Stimulated activated CD4-positive, alpha-beta T cell treated with anti-CD3 and anti-CD28 coated beads, Interleukin-4, amount 100 ng/mL, for 48 hours (primary cell): ENCODE data around the gene SYNCRIP.
"Not testable (repeated sequence)": the region's sequence is repeated elsewhere in the genome, so short reads cannot be mapped to it uniquely, and the experiment has no call there.

Experiments
- DNase-seq, 2 donors: peaks; one replicate each; pipeline ENCODE4 v3.0.0-alpha.2; 2020; ENCODE audit warnings: low read depth in 2 of 2

Gene SYNCRIP

DNA sequence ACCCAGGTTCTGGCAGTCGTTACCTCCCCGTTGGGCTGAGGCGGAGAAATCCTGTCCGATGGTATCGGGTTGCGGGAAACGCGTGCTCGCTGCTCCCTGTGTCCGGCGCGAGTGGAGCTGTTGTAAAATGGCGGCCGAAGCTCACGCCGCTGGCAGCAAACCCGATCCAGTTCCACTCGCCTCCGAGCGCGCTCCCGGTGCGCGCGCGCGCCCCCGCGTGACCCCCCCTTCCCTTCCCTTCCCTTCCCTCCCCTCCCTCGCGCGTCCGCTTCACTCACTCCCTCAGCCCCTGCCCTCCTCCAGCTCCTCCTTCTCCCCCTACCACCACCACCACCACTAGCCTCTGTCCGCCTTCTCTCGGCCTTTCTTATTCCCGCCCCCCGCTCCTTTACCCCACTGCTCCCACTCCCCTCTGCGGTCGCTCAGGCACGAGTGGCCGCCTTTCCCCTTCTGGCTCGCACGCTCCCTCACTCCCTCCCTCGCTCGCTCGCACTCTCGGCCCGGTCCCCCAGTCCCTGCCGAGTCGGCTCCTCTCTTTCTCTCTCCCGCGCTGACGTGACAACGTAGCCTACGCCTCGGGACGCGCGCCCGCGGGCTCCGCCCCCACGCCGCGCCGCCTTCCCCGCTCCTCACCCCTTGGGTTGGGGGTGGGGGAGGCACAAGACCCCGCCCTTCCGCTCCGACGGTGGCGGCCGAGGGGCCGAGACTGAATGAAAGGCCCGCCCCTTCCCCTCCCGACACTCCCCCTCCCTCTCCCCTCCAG is at the start of gene SYNCRIP:
Gene SYNCRIP, minus strand, starts transcription at position 113 of the 763 bp plus-strand sequence. CDS start 1,447 bp downstream, outside the sequence.
- peak; percentile 96 to 97 for DNase-seq

DNA sequence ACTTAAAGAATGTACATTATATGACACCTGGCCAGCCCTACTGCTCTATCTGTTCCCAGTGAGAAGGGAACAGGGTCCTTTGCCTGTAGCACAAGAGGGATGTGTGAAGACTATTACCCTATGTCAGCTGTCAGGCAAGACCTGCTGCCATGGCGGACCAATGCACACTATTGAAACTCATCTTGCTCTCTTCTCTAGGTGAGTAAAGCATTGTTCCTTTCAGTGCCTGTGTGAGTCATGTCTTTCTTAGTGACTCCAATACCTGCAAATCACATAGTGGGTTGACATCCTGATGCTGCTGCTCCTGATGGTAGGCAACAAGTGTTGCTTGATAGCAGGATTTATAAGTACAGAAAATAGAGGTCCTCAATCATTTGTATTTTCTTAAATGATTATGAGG is 48.8 kb upstream of the SYNCRIP start:
- no peak for DNase-seq

GRCh38 chr6:85690071-85690470 is 47.4 kb upstream of the SYNCRIP start:
- no peak for DNase-seq

DNA sequence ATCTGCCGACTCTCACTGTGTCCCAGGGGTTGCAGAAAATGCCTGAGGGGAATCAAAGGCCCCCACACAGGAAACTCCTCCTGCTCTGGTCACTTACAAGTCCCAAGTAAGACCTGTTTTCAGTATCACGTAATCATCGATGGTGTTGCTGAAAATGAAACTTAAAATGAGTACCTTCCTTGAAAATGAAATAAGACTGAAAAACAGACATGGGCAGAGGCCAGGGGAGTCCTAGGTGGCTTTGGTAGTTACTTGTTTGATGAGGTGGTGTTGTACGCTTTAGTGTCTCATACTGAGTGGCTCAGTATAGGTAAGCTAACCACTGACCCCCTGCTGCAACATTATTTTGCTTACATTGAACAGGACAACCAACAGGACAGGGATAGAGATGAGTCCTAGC is 43.0 kb upstream of the SYNCRIP start:
- no peak for DNase-seq

GRCh38 chr6:85684809-85685171 is 42.1 kb upstream of the SYNCRIP start:
- DNase-seq, result no peak

DNA sequence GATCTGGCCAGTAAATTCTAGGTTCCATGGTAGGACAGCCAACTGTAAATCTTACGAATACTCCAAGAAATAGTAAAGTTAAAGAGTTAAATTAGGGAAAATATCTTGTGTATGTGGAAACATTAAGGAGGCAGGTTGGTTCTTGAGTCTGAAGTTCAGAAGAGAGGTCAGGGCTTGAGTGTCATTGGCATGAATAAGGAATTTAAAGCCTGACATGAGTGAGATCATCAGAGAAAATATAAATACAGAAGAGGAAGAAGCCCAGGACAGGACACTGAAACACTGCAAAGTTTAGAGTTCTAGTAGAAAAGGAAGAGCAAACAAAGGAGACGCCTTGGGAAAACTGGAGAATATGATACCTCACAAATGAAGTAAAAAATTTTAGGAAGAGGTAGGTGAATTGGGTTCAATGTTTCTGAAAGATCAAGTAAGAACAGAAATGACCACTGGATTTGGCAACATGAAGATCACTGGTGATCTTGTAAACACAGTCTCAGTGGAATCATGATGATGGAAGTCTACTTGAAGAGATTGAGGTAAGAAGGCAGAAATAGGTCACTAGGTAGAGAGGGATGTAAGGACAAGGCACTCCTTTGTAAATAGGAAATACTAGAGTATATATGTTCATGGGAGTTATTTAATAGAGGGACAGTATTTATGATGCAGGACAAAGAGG is 41.6 kb upstream of the SYNCRIP start:
- DNase-seq, result no peak

DNA sequence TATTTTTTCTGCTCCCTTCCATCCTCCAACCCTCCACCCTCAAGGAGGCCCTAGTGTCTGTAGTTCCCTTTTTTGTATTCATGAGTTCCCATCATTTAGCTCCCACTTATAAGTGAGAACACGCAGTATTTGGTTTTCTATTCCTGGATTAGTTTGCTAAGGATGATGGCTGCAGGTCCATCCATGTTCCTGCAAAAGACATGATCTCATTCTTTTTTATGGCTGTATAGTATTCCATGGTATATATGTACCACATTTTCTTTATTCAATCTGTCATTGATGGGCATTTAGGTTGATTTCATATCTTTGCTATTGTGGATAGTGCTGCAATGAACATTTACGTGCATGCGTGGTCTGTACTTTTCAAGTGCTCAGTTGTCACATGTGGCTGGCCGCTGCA is 39.2 kb upstream of the SYNCRIP start:
- DNase-seq, result not testable (repeated sequence)

DNA sequence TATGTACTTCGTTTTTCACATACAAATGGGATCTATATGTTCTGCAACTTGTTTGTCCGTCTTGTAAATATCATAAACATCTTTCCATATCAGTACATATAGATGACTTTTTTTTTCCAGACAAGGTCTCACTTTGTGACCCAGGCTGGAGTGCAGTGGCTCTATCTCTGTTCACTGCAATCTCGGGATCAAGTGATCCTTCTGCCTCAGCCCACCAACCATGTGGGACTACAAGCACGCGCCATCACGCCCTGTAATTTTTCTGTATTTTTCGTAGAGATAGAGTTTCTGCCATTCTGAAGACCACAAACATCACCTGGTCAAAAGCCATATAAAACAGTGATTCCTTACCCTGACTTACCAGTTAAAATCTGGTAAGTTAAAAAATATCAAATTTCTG is 37.7 kb upstream of the SYNCRIP start:
- no peak for DNase-seq

DNA sequence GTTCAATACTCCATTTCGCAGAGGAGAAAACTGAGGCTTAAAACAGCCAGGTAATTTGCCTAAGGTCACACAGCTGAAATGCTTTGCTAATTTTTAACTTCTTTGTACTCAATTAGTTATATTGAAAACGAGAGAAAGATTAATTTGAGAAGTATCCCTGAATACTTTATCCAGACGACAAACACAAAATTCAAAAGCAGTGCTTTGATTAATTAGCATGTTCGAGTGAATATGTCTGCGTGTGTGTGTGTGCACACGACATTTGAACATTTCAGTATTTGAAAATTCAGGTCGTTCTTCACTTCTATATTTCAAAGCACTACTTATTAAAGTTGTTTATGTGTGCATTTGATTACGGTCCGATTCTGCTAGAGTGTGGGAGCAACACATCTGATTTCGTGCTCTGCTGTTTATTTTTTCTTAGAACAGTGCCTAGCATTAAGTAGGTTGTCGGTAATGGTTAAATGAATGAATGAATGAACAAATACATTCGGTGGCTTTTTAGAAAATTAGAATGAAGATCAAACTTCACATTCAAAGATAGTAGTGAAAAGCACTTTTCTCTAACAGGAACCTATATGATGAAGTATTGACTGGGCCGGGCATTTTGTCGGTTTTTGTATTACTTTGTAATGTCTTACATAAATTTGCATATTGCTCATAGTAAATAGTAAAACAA is 36.9 kb upstream of the SYNCRIP start:
- no peak for DNase-seq

- DNase-seq, result peak; percentile 93 to 94
These were observed 36.1 kb upstream of the SYNCRIP start for GRCh38 chr6:85678602-85679444.

GRCh38 chr6:85678026-85678601 is 35.4 kb upstream of the SYNCRIP start:
- no peak for DNase-seq

DNA sequence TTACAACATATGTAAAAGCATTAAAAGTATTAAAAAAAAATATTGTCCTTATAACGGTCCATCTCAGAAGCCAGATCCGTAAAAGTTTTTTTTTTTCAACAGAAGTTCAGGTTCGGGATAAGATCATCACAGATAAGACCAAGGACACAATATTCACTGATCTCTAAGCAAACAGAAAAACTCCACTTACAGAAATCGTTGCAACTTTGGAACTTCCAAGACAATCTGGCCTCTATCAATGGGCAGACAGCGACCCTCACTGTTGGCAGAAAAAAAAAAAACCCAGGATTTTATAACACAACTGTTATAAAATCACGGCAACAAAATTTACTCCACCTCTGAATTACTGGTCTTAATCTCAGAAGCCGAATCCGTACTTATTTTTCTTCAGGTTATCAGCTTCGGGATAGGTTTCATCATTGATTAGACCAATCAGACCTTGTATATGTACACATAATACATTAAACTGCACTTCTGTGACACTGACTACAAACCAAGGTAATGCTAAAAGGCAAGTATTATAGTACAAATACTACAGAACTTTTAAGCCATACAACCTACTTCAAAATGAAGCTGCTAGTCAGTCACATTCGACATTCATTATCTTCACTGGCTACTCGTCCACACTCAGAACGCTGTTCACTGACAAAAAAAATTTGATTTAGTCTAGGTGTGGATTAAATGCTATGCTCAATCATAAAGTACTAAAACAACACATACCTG is 34.7 kb upstream of the SYNCRIP start:
- no peak for DNase-seq

GRCh38 chr6:85676086-85676729 is 33.5 kb upstream of the SYNCRIP start:
- no peak for DNase-seq

DNA sequence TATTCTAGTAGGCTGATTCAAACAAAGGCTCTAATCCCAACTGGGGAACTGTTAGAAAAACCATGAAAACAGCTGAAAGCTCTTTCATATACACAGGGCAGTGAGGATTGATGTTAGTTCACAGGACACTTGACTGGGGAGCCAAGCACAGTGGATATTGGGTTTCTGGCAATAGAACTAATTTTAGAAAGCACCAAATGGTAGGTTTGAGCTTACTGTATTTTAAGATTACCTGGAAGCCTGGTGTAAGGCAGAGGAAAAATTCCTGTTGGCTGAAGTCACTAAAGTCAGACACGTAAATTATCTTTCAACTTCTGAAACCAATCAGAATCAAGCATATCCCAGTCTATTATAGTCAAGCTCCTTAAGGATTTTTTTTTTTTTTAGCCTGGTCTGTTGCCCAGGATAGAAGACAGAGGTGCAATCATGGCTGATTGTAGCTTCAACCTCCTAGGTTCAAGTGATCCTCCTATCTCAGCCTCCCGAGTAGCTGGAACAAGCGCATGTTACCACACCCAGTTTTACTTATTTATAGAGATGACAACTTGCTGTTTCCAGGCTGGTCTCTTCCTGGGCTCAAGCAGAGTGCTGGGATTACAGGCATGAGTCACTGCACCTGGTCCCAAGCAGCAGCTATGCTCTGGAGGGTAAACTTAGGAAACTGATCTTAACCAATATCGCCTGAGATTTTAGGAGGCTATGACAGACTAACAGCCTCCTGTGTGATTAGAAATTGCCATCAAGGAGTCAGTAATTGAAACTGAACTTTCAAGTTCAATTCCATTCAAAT is 32.5 kb upstream of the SYNCRIP start:
- no peak for DNase-seq

GRCh38 chr6:85674604-85675003 is 31.9 kb upstream of the SYNCRIP start:
- no peak for DNase-seq

GRCh38 chr6:85673198-85674139 is 30.8 kb upstream of the SYNCRIP start:
- no peak for DNase-seq

DNA sequence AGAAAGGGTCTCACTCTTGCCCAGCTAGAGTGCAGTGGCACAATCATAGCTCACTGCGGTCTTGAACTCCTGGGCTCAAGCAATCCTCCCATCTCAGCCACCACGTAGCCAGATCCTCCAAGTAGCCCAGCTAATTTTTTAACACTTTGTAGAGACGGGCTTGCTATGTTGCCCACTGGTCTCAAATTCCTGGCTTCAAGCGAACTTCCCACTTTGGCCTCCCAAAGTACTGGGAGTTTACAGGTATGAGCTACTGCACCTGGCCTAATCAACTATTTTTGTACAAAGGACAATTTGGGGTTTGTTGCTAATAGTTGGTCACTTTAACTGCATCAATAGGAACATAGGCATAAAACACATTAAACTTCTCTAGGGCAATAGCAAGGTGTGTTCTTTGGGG is 29.9 kb upstream of the SYNCRIP start:
- no peak for DNase-seq

DNA sequence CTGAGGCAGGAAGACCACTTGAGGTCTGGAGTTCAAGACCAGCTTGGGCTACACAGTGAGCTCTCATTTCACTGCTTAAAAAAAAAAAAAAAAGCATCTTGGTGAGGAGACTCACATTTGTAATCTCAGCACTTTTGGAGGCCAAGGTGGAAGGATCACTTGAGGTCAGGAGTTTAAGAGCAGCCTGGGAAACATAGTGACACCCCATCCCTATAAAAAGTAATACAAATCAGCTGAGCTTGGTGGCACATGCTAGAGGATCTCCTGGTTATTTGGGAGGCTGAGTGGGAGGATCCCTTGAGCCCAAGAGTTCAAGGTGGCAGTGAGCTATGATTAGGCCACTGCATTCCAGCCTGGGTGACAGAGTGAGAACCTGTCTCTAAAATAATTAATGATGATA is 29.4 kb upstream of the SYNCRIP start:
- no peak for DNase-seq
